Stimulated activated naive CD8-positive, alpha-beta T cell treated with anti-CD3 and anti-CD28 coated beads, Interleukin-15, amount 100 ng/mL, for 72 hours (primary cell): ENCODE measurements around the gene MOK.

Experiments
- ATAC-seq: fragments of 150-1000 bp; cut with Tn5 transposase; 2 replicates; pipeline ENCODE4 v1.10.0; 2021; ENCODE audit warnings: mild to moderate bottlenecking, moderate library complexity
- DNase-seq, 2 donors: peaks; one replicate each; pipeline ENCODE4 v3.0.0; 2021 to 2022
- H3K27ac Mint-ChIP-seq, 2 donors: one replicate each; pipeline ENCODE4 v1.8.0; 2022; ENCODE audit warnings: mild to moderate bottlenecking in 2 of 2, mixed read lengths in 2 of 2, moderate library complexity in 2 of 2
- H3K27me3 Mint-ChIP-seq: one replicate; pipeline ENCODE4 v1.8.0; 2022; ENCODE audit warnings: mixed read lengths
- H3K4me1 Mint-ChIP-seq: one replicate; pipeline ENCODE4 v1.8.0; 2022; ENCODE audit warnings: mild to moderate bottlenecking, mixed read lengths
- H3K4me3 Mint-ChIP-seq, 2 donors: one replicate each; pipeline ENCODE4 v1.8.0; 2022; ENCODE audit warnings: mild to moderate bottlenecking in 2 of 2, mixed read lengths in 2 of 2, moderate library complexity in 1 of 2
- H3K9me3 Mint-ChIP-seq, 2 donors: one replicate each; pipeline ENCODE4 v1.8.0; 2022; ENCODE audit warnings: mixed read lengths in 2 of 2

The MOK gene

DNA sequence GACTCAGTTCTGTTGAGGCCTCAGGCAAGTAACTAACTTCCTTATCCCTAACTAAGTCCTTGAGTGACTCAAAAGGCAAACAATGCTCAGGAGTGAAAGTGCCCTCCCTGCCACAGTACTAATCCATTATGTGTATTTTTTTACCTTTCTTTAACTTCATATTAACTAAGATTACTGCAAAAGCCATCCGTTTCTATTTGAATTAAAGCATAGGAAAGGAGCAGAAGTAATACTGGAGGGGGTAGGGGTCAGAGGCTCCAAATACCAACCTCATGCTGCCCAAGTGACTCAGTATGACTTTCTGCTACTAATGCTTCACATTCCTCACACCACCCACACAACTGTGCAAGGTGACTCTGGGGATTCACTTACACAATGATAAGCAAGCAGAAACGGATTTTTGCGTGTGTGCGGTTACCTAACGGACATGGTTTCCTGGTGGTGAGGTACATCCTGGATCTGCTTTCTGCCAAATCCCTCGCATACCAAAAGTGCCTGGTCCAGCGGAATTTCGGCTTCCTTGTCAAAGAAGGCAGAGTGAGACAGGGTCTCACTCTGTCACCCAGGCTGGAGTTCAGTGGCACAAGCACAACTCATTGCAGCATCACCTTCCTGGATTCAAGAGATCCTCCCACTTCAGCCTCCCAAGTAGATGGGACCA, 25.1 kb downstream of the MOK start:
- Mint-ChIP-seq H3K27me3 (no peaks in the 10 kb centered on the region), H3K4me1 (no peaks in the 10 kb centered on the region), H3K9me3 (no peaks in the 10 kb centered on the region), H3K27ac (no peak overlapping the region), H3K4me3 (no peak overlapping the region)
- no peak for DNase-seq
- no peak for ATAC-seq

GRCh38 chr14:102279282-102279681, 25.7 kb downstream of the MOK start:
- Mint-ChIP-seq H3K4me3 (no peak overlapping the region), H3K27me3 (no peaks in the 10 kb centered on the region), H3K9me3 (no peaks in the 10 kb centered on the region), H3K27ac (no peak overlapping the region), H3K4me1 (no peaks in the 10 kb centered on the region)
- ATAC-seq: no peak
- DNase-seq: no peak

DNA sequence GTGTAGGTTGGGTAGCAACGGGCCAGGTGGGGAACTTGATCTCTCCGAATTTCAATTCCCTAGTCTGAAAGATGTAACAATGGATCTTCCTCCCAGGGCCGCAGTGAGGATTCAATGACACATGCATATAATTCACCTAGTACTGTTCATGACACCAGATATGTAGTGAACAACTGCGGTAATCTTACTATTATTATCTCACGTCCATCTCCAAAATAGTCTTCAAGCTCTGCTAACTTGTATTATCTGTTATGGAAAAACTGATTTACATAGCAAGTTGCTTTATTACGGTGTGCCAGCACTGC, 26.4 kb downstream of the MOK start:
- Mint-ChIP-seq H3K4me3 (no peak overlapping the region), H3K27me3 (no peaks in the 10 kb centered on the region), H3K4me1 (no peaks in the 10 kb centered on the region), H3K9me3 (no peaks in the 10 kb centered on the region), H3K27ac (no peak overlapping the region)
- DNase-seq: no peak
- ATAC-seq: no peak

DNA sequence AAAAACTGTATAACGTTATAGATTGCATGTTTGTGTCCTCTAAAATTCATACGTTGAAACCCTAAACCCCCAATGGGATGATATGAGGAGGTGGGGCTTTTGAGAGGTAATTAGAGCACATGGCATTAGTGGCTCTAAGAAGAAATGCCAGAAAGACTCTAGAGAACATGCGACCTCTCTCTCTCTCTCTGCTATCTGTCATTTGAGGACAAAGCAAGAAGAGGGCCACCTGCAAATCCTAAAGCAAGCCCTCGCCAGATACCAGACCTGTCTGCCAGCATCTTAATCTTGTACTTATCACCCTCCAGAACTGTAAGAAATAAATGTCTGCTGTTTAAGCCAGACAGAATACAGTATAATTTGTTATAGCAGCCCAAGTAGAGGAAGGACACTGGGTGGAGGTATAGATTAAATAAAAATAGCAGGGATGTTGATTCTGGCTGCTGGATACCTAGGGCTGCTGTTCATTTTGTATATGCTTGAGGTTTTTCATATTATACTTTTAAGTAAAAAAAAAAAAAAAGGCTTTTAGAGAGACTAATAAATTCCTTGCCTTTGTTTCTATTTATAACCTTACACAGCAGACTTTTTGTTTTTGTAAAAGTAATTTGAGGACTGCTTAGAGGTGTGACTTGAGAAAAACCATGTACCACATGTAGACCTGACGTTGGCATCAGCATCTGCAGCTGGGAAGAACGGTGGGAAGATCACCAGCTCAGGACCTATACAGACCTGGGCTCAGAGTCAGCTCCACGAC, 26.9 kb downstream of the MOK start:
- ATAC-seq: no peak
- H3K9me3 Mint-ChIP-seq: no peaks in the 10 kb centered on the region
- H3K27me3 Mint-ChIP-seq: no peaks in the 10 kb centered on the region

DNA sequence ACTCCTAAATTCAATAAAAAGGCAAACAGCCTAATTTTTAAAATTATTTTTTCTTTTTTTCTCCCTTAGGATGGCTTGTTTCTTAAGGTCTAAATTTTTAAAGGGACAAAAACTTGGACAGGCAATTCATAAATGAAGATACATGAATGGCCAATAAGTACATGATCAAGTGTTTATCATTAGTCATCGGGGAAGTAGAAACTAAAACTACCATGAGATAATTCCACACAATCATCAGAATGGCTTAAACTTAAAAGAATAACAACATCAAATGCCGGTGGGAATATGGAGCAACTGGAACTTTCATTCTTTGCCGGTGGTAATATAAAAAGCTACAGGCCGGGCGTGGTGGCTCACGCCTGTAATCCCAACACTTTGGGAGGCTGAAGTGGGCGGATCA, 29.1 kb downstream of the MOK start:
- no peak overlapping the region for H3K4me3 Mint-ChIP-seq
- DNase-seq: no peak
- ATAC-seq: no peak
- H3K27ac Mint-ChIP-seq: no peak overlapping the region
- no peaks in the 10 kb centered on the region for H3K9me3 Mint-ChIP-seq
- no peaks in the 10 kb centered on the region for H3K27me3 Mint-ChIP-seq
- no peaks in the 10 kb centered on the region for H3K4me1 Mint-ChIP-seq

More for the DNA sequence above, 26.9 kb downstream of the MOK start:
- no peak overlapping the region for H3K27ac Mint-ChIP-seq
- DNase-seq: no peak
- no peaks in the 10 kb centered on the region for H3K4me1 Mint-ChIP-seq
- H3K4me3 Mint-ChIP-seq: no peak overlapping the region

GRCh38 chr14:102272392-102272791, 32.6 kb downstream of the MOK start:
- Mint-ChIP-seq H3K27me3 (no peaks in the 10 kb centered on the region), H3K27ac (no peak overlapping the region), H3K9me3 (no peaks in the 10 kb centered on the region), H3K4me3 (no peak overlapping the region), H3K4me1 (no peaks in the 10 kb centered on the region)
- no peak for ATAC-seq
- no peak for DNase-seq

DNA sequence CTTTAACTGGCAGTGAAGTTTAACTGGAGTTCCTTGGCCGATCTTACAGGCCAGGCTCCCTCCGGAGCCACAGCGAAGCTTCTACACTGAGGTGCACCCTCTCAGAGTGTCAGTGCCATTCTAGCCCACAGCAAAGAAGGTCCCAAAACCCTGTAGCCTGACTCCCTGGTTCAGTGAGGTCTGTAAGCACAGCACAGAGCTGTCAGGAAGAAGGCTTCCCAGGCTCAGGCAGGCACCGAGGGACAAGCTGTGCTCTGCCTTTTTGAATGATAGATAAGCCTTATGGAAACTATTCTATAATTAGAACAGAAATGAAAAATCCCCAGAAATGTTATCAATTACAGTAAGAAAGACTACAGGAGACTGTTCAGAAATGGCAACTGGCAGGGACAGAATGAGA, 40.2 kb downstream of the MOK start:
- Mint-ChIP-seq H3K4me1 (no peaks in the 10 kb centered on the region), H3K27me3 (no peaks in the 10 kb centered on the region), H3K9me3 (no peaks in the 10 kb centered on the region), H3K4me3 (no peak overlapping the region), H3K27ac (no peak overlapping the region)
- no peak for DNase-seq
- ATAC-seq: no peak

DNA sequence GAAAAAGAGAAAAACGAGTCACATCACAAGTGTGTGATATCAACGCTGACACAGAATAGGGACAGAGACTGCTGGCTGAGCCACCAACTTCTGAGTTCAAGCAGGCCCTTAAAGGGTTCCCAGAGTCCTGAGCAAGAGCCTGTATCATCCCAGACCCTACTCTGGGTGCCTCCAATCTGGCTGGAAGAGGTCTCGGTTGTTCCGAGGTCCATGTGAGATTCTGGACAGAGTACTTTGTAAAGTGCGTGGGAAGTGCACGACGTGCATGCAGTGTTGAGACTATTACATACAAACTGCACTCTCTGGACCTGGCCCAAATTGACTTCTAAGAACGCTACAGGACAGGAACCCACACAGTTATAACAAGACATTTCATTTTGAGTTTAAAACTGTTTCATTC, 40.6 kb downstream of the MOK start:
- no peak for DNase-seq
- Mint-ChIP-seq H3K4me3 (no peak overlapping the region), H3K9me3 (no peaks in the 10 kb centered on the region), H3K4me1 (no peaks in the 10 kb centered on the region), H3K27me3 (no peaks in the 10 kb centered on the region), H3K27ac (no peak overlapping the region)
- ATAC-seq: no peak

DNA sequence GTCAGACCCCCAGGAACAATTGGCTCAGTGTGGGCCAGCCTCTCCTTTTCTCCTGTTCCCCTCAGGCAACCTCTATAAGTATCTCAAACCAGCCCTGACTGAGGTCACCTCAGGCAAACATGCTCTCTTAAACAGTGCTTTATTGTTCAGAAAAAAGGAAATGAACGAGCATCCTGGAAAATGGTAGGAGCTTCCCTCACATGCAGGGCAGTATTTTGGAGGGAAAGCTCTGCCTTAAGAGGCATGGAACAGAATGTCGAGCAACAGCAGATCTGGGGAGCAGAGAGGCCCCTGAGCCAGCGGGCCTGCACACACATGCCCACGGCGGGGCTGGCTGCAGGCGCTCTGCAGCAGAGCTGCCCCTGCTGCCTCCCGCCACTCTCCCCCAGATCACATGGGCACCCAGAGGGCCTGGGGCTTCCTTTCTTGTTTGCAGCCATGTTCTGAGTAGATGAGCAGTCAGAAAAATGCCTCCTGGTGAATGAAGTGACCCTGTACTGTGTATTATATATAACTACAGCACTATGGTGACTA, 42.0 kb downstream of the MOK start:
- Mint-ChIP-seq H3K9me3 (no peaks in the 10 kb centered on the region), H3K27me3 (no peaks in the 10 kb centered on the region), H3K27ac (peak overlapping the region in 1 of 2 donors; percentile 76), H3K4me1 (no peaks in the 10 kb centered on the region), H3K4me3 (no peak overlapping the region)
- ATAC-seq (no peak), DNase-seq (no peak)

GRCh38 chr14:102258136-102258535, 46.8 kb downstream of the MOK start:
- ATAC-seq (no peak), DNase-seq (no peak)
- no peak overlapping the region for H3K4me3 Mint-ChIP-seq
- no peak overlapping the region for H3K27ac Mint-ChIP-seq
- no peaks in the 10 kb centered on the region for H3K27me3 Mint-ChIP-seq
- H3K4me1 Mint-ChIP-seq: no peaks in the 10 kb centered on the region
- no peaks in the 10 kb centered on the region for H3K9me3 Mint-ChIP-seq

DNA sequence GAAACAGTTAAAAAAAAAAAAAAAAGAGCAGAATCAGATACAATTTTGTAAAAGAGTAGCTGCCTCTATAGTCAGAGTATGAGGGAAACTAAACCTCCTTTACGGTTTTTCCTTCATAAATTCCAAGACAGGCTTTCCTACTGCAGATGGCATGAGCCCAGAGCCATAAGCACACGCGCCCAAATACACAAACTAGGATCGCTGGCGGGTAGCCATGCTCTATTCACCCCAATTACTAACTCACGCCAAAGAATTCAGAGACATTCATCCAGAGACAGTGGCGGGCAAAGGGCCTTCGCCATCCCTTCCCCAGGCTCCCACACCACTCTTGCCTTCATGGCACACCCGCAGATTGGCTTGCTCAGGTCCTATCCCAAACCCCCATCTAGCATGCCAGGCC, 48.2 kb downstream of the MOK start:
- DNase-seq (no peak), ATAC-seq (no peak)
- no peaks in the 10 kb centered on the region for H3K27me3 Mint-ChIP-seq
- H3K27ac Mint-ChIP-seq: no peak overlapping the region
- no peaks in the 10 kb centered on the region for H3K4me1 Mint-ChIP-seq
- no peak overlapping the region for H3K4me3 Mint-ChIP-seq
- H3K9me3 Mint-ChIP-seq: no peaks in the 10 kb centered on the region

DNA sequence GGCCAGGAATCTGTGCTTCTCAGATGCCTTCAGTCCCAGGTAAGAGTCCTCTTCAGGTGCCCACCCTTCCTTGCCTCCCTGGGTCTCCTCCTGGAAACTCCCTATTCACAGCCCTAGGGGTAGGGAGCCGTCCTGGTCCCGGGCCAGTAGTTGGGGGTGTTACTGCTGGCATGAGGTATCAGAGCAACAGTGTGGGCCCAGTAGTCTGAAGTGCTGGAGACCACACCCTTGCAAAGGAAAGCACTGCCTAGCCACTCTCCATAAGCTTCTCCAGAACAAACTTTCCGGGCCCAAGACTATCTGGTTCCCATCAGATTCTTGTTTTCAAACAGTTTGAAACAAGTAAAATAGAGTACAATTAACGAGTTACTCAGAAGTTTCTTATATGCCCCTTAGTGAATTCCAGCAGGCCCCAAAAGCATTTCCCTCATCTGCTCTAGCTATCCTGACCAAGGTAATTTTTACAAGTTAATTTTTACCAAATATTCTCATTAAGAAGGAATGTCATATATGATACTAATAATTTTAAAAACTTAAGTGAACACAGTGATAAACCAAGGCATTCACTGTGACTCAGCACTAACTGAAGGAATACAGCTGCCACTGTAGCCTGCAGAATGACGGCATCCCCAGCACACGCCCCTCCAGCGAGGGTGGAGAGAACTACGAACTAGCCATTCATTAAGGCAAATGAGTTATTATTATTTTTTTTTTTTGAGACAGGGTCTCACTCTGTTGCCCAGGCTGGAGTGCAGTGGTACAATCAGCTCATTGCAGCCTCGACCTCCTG, 49.4 kb downstream of the MOK start:
- no peak for DNase-seq
- ATAC-seq: no peak
- no peak overlapping the region for H3K27ac Mint-ChIP-seq
- no peaks in the 10 kb centered on the region for H3K9me3 Mint-ChIP-seq
- H3K4me1 Mint-ChIP-seq: no peaks in the 10 kb centered on the region
- H3K27me3 Mint-ChIP-seq: no peaks in the 10 kb centered on the region
- H3K4me3 Mint-ChIP-seq: no peak overlapping the region

- ATAC-seq: no peak
Observed at GRCh38 chr14:102252834-102253801, 51.8 kb downstream of the MOK start.

DNA sequence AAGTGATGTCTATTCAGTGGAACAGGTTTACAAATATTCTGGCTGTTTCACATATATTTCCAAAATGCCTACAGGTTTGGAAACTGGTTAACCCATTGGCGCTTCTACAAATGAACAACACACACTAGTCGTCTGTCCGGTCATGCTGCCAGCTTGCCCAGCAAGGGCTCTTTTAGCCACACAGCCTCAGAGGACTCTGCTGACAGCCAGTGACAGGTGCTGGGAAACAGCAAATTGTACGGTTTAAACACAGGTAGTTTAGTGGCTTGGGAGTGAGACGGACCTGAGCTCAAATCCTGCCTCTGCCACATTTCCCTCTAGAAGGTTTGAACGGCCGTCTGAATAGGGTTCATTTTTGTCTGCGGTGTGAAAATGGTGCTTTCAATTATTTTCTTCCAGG, 53.8 kb downstream of the MOK start:
- Mint-ChIP-seq H3K27me3 (no peaks in the 10 kb centered on the region), H3K9me3 (no peaks in the 10 kb centered on the region), H3K4me3 (no peak overlapping the region), H3K27ac (no peak overlapping the region), H3K4me1 (no peaks in the 10 kb centered on the region)
- DNase-seq: no peak
- ATAC-seq: no peak

More at GRCh38 chr14:102252834-102253801, 51.8 kb downstream of the MOK start:
- no peak for DNase-seq
- no peak overlapping the region for H3K27ac Mint-ChIP-seq
- H3K4me3 Mint-ChIP-seq: no peak overlapping the region
- H3K4me1 Mint-ChIP-seq: no peaks in the 10 kb centered on the region
- no peaks in the 10 kb centered on the region for H3K9me3 Mint-ChIP-seq
- no peaks in the 10 kb centered on the region for H3K27me3 Mint-ChIP-seq

- ATAC-seq (no peak), DNase-seq (no peak)
- no peak overlapping the region for H3K4me3 Mint-ChIP-seq
- H3K9me3 Mint-ChIP-seq: no peaks in the 10 kb centered on the region
- H3K4me1 Mint-ChIP-seq: no peaks in the 10 kb centered on the region
- no peaks in the 10 kb centered on the region for H3K27me3 Mint-ChIP-seq
- peak overlapping the region in 1 of 2 donors; percentile 14 for H3K27ac Mint-ChIP-seq
Observed at GRCh38 chr14:102250636-102251035, 54.3 kb downstream of the MOK start.
